NCI-H1092 treated with DMSO at 0.1 percent for 48 hours (cell line): ENCODE measurements around the gene GOT2.
A peak's percentile ranks its signal among the peaks of the same experiment; 100 is the strongest.
"Not testable (repeated sequence)": the region's sequence is repeated elsewhere in the genome, so short reads cannot be mapped to it uniquely, and the experiment has no call there.

Source experiments
- DNase-seq: peaks from one replicate; lab custom pipeline; 2025; lab: John Stamatoyannopoulos, UW

The GOT2 gene

DNA sequence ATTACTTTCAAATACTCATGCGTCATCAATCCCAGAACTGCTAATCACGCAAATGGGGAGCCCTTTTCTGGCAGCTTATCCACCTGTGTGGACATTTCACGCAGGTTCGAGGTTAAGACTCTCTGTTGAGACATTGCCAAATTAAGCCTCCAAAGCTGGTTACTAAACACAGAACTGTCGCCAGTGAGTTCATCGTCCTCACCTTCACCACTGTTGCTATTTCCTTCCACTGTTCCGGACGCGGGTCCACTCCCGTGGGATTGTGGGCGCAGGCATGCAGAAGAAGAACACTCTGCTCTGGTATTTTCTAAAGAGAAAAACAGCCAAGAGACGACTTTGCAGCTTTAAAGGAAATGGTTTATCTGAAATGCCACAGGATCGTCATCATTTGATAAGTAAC is 16.1 kb downstream of the GOT2 start:
- no peak for DNase-seq

DNA sequence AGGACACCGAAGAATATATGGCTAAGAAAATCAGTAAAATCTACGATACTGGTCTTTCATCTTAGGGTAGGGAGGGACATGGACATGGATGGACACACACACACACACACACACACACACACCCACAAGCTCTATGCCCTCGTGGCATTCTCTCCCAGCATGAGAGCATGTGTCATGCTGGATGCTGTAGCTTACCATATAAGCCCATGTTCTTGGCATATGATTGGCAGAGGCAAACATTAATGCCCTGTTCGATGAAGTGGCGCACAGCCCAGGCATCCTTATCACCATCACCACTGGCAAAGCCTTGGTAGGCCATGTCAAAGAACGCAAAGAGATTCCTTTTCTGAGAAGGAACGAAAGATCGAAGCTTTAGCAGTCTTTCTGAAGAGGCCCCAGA is 17.6 kb downstream of the GOT2 start:
- no peak for DNase-seq

DNA sequence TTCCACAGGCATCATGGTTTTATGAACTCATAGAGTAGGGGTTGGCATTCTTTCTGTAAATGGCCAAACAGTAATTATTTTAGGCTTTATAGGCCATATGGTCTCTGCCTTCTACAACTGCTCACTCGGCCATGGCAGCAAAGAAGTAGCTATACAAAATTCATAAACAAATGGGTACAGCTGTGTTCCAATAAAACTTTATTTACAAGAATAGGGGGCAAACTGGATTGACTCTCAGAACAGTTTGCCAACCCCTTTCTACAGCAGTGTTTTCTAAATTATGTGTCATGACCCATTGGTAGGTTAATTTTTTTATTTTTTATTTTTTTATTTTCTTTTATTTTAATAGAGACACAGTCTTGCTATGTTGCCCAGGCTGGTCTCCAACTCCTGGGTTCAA is 20.4 kb downstream of the GOT2 start:
- DNase-seq = no peak

- DNase-seq = no peak
Measured at GRCh38 chr16:58709333-58709732, 24.8 kb downstream of the GOT2 start.

GRCh38 chr16:58699151-58699550 is 35.0 kb downstream of the GOT2 start:
- DNase-seq = no peak

GRCh38 chr16:58695368-58695767 is 38.7 kb downstream of the GOT2 start:
- no peak for DNase-seq

GRCh38 chr16:58692450-58692849 is 41.7 kb downstream of the GOT2 start:
- DNase-seq = no peak

GRCh38 chr16:58686985-58687706 is 47.0 kb downstream of the GOT2 start:
- DNase-seq = not testable (repeated sequence)

- no peak for DNase-seq
Measured at GRCh38 chr16:58685084-58685449, 49.0 kb downstream of the GOT2 start.

DNA sequence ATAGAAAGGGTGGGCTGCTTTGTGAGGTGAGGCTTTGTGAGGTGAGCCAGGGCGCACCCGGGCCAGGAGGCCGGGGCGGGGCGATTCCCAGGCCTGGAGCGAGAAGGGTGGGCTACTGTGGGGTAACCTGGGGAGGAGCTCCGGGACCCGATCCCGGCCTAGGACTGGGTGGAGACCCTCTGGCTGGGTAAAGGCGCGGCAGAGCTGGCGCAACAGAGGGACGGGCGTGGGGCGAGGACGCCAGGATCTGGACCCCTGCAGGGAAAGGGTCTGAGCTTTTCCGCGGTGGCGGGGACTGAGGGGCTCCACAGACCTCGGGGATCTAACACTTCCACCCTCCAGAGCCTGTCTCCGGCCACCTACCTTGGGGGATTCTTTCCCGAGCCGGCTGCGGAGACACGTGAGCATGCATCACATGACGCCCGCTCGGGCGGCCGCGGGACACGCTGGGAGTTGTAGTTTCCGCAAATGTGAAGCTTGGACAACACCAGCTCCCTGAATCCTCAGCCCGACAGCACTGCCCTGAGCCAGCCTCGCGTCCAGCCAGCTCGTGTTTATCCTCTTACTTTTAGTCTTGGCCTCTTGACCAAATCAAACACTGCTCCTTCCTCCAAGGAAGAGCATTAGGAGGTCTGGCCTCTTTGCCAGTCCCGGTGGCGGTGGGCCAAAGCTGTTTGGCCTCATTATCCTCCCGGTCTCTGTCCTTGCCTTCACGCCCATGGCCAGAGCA is 49.6 kb downstream of the GOT2 start, which contains the start of gene SLC38A7:
Gene SLC38A7 (minus strand): TSS at position 417 of the 730 bp plus-strand sequence. CDS start 4,644 bp downstream, outside the sequence.
- peak; percentile 40 for DNase-seq

DNA sequence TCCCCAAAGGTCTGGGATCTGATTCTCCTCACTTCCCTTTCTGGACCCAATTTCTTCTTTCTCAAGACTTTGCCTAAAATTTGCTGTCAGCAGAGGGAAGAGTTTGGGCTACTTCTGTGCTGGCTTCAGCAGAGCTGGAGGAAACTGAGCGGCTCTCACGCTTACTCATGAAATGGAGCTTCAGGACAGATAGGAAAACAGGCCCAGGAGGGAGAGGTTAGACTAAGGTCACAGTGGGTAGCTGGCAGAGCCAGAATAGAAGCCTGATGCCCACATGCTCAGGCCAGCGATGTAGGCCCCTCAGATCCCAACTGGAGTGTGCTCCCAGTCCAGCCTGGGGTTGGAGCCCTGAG is 50.1 kb downstream of the GOT2 start:
- no peak for DNase-seq

- no peak for DNase-seq
Measured at GRCh38 chr16:58679763-58680162, 54.4 kb downstream of the GOT2 start.

- no peak for DNase-seq
Measured at GRCh38 chr16:58678716-58679115, 55.4 kb downstream of the GOT2 start.

DNA sequence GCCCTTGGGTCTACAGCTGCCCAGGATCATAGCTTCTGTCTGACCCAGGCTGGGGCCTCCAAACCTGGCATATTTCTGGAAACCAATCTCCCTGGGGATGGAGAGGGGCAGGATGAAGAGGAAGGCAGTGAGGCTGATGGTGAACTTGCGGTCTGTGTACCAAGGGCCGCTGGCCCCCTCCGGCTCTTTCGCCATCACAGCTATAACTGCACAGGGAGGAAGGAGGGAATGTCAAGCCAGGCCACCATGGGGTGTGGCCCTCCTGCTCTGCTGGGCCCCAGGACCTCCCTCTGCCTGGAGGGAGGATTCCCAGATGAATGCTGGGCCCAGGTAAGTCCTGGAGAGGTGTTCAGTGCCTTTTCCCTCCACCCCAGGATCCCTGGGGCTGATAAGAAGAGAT is 55.8 kb downstream of the GOT2 start:
- DNase-seq = no peak

DNA sequence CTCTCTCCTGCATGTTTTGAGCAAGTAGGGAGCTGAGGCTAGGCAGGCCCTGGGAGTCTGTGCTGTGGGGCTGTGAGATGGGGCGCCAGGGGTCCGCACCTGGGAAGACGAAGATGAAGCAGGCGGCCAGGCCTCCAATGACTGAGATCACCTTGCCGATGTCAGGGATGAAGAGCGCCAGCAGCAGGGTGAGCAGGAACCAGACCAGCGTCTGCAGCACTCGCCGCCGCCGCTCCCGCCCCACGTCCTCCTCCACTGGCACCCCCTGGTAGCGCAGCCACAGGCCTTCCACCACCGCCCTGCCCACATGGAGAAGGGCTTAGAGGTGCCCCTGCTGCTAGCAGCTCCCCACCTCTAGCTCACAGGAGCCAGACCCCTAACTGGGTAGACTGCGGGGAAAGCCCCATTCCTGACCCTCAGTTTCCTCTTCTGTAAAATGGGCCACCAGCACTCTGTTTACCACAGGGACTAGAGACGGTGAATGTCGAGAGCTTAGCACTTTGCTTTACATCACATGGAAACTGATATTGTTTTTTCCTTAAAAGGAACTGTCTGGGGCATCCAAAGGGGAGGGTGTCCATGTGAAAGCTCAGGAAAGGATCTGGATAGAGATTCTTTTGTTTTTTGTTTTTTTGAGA is 63.1 kb downstream of the GOT2 start:
- DNase-seq = no peak

DNA sequence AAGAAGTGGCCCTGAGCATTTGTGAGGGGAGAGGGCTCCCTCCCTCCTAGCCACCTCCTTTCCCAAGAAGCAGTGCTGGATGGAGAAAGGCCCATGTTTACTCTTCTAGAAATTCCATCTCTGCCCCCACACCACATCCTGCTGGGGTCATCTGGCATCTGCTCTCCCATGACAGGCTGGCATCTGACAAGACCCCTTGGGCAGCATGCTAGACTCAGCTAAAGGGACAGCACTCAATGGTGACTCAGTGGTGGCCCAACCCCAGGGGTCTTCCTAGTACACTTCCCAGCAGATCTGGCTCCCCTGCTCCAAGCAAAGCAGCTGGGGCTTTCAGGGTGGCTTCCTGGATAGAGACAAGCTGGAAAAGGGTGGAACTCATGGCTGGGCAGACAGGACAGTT is 63.9 kb downstream of the GOT2 start:
- no peak for DNase-seq

GRCh38 chr16:58665200-58665599 is 68.9 kb downstream of the GOT2 start:
- DNase-seq = no peak

GRCh38 chr16:58661199-58661830 is 72.8 kb downstream of the GOT2 start:
- DNase-seq = peak; percentile 65

- DNase-seq = not testable (repeated sequence)
Measured at GRCh38 chr16:58659911-58660310, 74.2 kb downstream of the GOT2 start.

DNA sequence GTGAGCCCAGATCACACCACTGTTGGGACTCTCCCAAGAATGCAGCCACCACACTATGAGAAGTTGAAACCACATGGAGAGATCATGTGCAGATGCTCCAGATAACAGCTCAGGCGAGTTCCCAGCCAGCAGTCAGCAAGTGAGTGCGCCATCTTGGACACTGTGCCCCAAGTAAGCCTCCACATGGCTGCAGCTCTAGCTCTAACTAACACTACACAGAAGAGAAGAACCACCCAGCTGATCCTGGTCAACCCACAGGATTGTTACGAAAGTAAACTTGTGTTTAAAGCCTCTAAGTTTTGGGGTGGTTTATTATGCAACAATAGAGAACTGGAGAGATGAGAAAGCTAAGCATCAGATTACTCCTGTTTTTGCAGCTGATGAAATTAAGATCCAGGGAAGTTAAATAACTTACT is 75.3 kb downstream of the GOT2 start:
- DNase-seq = no peak
